ENCODE results near the gene SERPINA5. TPM values are rescaled to one million over a fixed set of nuclear protein-coding genes. Genes with fewer than 3 reads are reported as not detected.

Gene SERPINA5
- total RNA-seq, 1 donor from 2014 or later, result not detected

- DNase-seq (no peak), ATAC-seq (ENCODE audit: low read depth) (no peak)
- ChIA-PET POLR2A (no interaction called here), CTCF (no interaction called here)
- Mint-ChIP-seq H3K27ac (no peak overlapping the region), H3K36me3 (ENCODE audit: low read depth) (no peaks in the 10 kb centered on the region), H3K9me3 (no peaks in the 10 kb centered on the region), H3K4me1 (no peaks in the 10 kb centered on the region), H3K27me3 (peaks cover 3% of the 10 kb centered on the region), H3K4me3 (no peak overlapping the region)
- no peak for TF ChIP-seq CTCF (IDR thresholded peaks at IDR 0.05)
- intact Hi-C loops (cut with micrococcal nuclease), result no loop called here
Observed at GRCh38 chr14:94583557-94583956, 2.3 kb downstream of the SERPINA5 start.

- H3K27me3 Mint-ChIP-seq, result no peaks in the 10 kb centered on the region
- no peak overlapping the region for H3K27ac Mint-ChIP-seq
- ChIA-PET POLR2A (no interaction called here), CTCF (no interaction called here)
- no peaks in the 10 kb centered on the region for H3K9me3 Mint-ChIP-seq
- no peak for ATAC-seq (ENCODE audit: low read depth)
- no peaks in the 10 kb centered on the region for H3K4me1 Mint-ChIP-seq
- TF ChIP-seq CTCF (IDR thresholded peaks at IDR 0.05), result no peak
- no peaks in the 10 kb centered on the region for H3K36me3 Mint-ChIP-seq (ENCODE audit: low read depth)
- intact Hi-C loops (cut with micrococcal nuclease), result no loop called here
- H3K4me3 Mint-ChIP-seq, result no peak overlapping the region
- DNase-seq, result no peak
Observed at GRCh38 chr14:94584591-94585280, 3.5 kb downstream of the SERPINA5 start.

- no peaks in the 10 kb centered on the region for H3K4me1 Mint-ChIP-seq
- no peaks in the 10 kb centered on the region for H3K36me3 Mint-ChIP-seq (ENCODE audit: low read depth)
- intact Hi-C loops (cut with micrococcal nuclease), result no loop called here
- H3K4me3 Mint-ChIP-seq, result no peak overlapping the region
- no peak for DNase-seq
- no peak for ATAC-seq (ENCODE audit: low read depth)
- no peaks in the 10 kb centered on the region for H3K9me3 Mint-ChIP-seq
- H3K27me3 Mint-ChIP-seq, result no peaks in the 10 kb centered on the region
- TF ChIP-seq CTCF (IDR thresholded peaks at IDR 0.05), result no peak
- ChIA-PET CTCF (no interaction called here), POLR2A (no interaction called here)
- H3K27ac Mint-ChIP-seq, result no peak overlapping the region
Observed at GRCh38 chr14:94586635-94587034, 5.4 kb downstream of the SERPINA5 start.

- TF ChIP-seq CTCF (IDR thresholded peaks at IDR 0.05), result no peak
- no peaks in the 10 kb centered on the region for H3K9me3 Mint-ChIP-seq
- no peaks in the 10 kb centered on the region for H3K27me3 Mint-ChIP-seq
- ChIA-PET POLR2A (no interaction called here), CTCF (no interaction called here)
- no peak for ATAC-seq (ENCODE audit: low read depth)
- no peaks in the 10 kb centered on the region for H3K36me3 Mint-ChIP-seq (ENCODE audit: low read depth)
- no peak for DNase-seq
- no peak overlapping the region for H3K4me3 Mint-ChIP-seq
- no peak overlapping the region for H3K27ac Mint-ChIP-seq
- H3K4me1 Mint-ChIP-seq, result no peaks in the 10 kb centered on the region
- intact Hi-C loops (cut with micrococcal nuclease), result no loop called here
Observed at GRCh38 chr14:94588311-94588710, 7.1 kb downstream of the SERPINA5 start.

- ChIA-PET CTCF (no interaction called here), POLR2A (no interaction called here)
- TF ChIP-seq CTCF (IDR thresholded peaks at IDR 0.05), result no peak
- ATAC-seq (ENCODE audit: low read depth) (no peak), DNase-seq (no peak)
- H3K27ac Mint-ChIP-seq, result no peak overlapping the region
- no peaks in the 10 kb centered on the region for H3K27me3 Mint-ChIP-seq
- intact Hi-C loops (cut with micrococcal nuclease), result no loop called here
- no peaks in the 10 kb centered on the region for H3K4me1 Mint-ChIP-seq
- no peaks in the 10 kb centered on the region for H3K9me3 Mint-ChIP-seq
- H3K4me3 Mint-ChIP-seq, result no peak overlapping the region
- H3K36me3 Mint-ChIP-seq (ENCODE audit: low read depth), result no peaks in the 10 kb centered on the region
Observed at GRCh38 chr14:94591073-94591472, 9.8 kb downstream of the SERPINA5 start.

Data from activated B cell treated with CpG ODN at 0.5 μM for 24 hours (primary cell).